HG03175 (cell line): ENCODE measurements around the gene TEDC1.

Experiments
- ATAC-seq: cut with Tn5 transposase; IDR thresholded peaks from one replicate; pipeline ENCODE4 v1.9.1; 2021; ENCODE audit warnings: mild to moderate bottlenecking, moderate library complexity; ENCODE audit not compliant: unreplicated experiment

The TEDC1 gene

GRCh38 chr14:105456736-105457617, 34.1 kb upstream of the TEDC1 start:
- ATAC-seq: no peak

- ATAC-seq: no peak
Observed at GRCh38 chr14:105458010-105458409, 33.0 kb upstream of the TEDC1 start.

GRCh38 chr14:105458571-105458970, 32.5 kb upstream of the TEDC1 start:
- ATAC-seq: no peak

GRCh38 chr14:105460116-105460515, 30.9 kb upstream of the TEDC1 start:
- ATAC-seq: no peak

GRCh38 chr14:105460616-105461015, 30.4 kb upstream of the TEDC1 start:
- ATAC-seq: no peak

- no peak for ATAC-seq
Observed at GRCh38 chr14:105461903-105462302, 29.1 kb upstream of the TEDC1 start.

GRCh38 chr14:105464501-105464900, 26.5 kb upstream of the TEDC1 start:
- no peak for ATAC-seq

GRCh38 chr14:105465209-105466031, 25.6 kb upstream of the TEDC1 start:
- ATAC-seq: no peak

GRCh38 chr14:105466531-105467248, 24.4 kb upstream of the TEDC1 start:
- no peak for ATAC-seq

- no peak for ATAC-seq
Observed at GRCh38 chr14:105467249-105467941, 23.7 kb upstream of the TEDC1 start.

- ATAC-seq: no peak
Observed at GRCh38 chr14:105467942-105468471, 23.0 kb upstream of the TEDC1 start.

- ATAC-seq: no peak
Observed at GRCh38 chr14:105468621-105469241, 22.3 kb upstream of the TEDC1 start.

- ATAC-seq: no peak
Observed at GRCh38 chr14:105469456-105470349, 21.3 kb upstream of the TEDC1 start.

- ATAC-seq: no peak
Observed at GRCh38 chr14:105470350-105471296, 20.4 kb upstream of the TEDC1 start.

GRCh38 chr14:105471297-105471821, 19.7 kb upstream of the TEDC1 start:
- ATAC-seq: no peak

GRCh38 chr14:105471823-105472485, 19.1 kb upstream of the TEDC1 start:
- no peak for ATAC-seq

GRCh38 chr14:105472486-105472991, 18.5 kb upstream of the TEDC1 start:
- ATAC-seq: no peak
